ENCODE data around the gene MYT1. TPM values are rescaled to one million over a fixed set of nuclear protein-coding genes. Genes with fewer than 3 reads are reported as not detected.

Gene MYT1
- total RNA-seq, 1 experiment from 2014 or later: 7.1 TPM

- TF ChIP-seq ATF3 (IDR thresholded peaks at IDR 0.05) (no peak), SP1 (IDR thresholded peaks at IDR 0.05; ENCODE audit: low read depth) (no peak), SRF (IDR thresholded peaks at IDR 0.05; ENCODE audit: low read depth) (no peak), YY1 (IDR thresholded peaks at IDR 0.05; ENCODE audit: extremely low read depth, insufficient replicate concordance, low read depth, low read length) (no peak)
Observed at GRCh38 chr20:64253443-64253842, 89.2 kb downstream of the MYT1 start (continued).

- no peak overlapping the region for H3K4me3 ChIP-seq (replicated peaks in 1 of 2; ENCODE audit: low read depth in 1 of 2, low read length in 2 of 2)
- H3K27me3 ChIP-seq (ENCODE audit: insufficient read depth, low read length): peaks cover 18% of the 10 kb centered on the region; the same call in 1 of the 2 replicates
- no TSS peak for BruUV-seq (replicated peaks)
- H2AFZ ChIP-seq (ENCODE audit: low read depth, low read length, poor library complexity, severe bottlenecking): no peak overlapping the region
- TF ChIP-seq ATF3 (IDR thresholded peaks at IDR 0.05) (no peak), CTCF (IDR thresholded peaks at IDR 0.05 in 2 of 3, conservative IDR thresholded peaks at IDR 0.05 in 1 of 3; ENCODE audit: borderline replicate concordance in 1 of 3, insufficient read depth in 1 of 3, low read depth in 2 of 3, low read length in 2 of 3) (no peak), SIN3A (IDR thresholded peaks at IDR 0.05; ENCODE audit: low read depth) (no peak), POLR2AphosphoS5 (IDR thresholded peaks at IDR 0.05; ENCODE audit: low read depth, low read length) (no peak), TCF7L2 (IDR thresholded peaks at IDR 0.05; ENCODE audit: borderline replicate concordance, extremely low read depth, insufficient read depth, insufficient read length) (no peak), EZH2phosphoT487 (IDR thresholded peaks at IDR 0.05; ENCODE audit: borderline replicate concordance) (no peak), SP1 (IDR thresholded peaks at IDR 0.05; ENCODE audit: low read depth) (no peak), REST (IDR thresholded peaks at IDR 0.05; ENCODE audit: low read depth) (no peak)
- H3K79me2 ChIP-seq (ENCODE audit: insufficient read depth, low read length): peaks cover 21% of the 10 kb centered on the region
- H3K4me2 ChIP-seq (ENCODE audit: low read length): no peak overlapping the region
- no peak for DNase-seq (ENCODE audit: low read depth, low spot score)
- H3K4me1 ChIP-seq (ENCODE audit: control insufficient read depth in 1 of 2, insufficient read depth in 2 of 2, low read length in 2 of 2): peaks cover 0 to 19% of the 10 kb centered on the region in 2 experiments; a peak in 3 of 4 replicates
- H3K9me2 ChIP-seq (ENCODE audit: insufficient read depth): no peaks in the 10 kb centered on the region
- no peaks in the 10 kb centered on the region for H3K9me3 ChIP-seq (ENCODE audit: control insufficient read depth in 1 of 2, insufficient read depth in 1 of 2, low read depth in 1 of 2, low read length in 2 of 2)
- RAD21 ChIA-PET (ENCODE audit: low non-redundant PET in 1 of 2, low total read pairs in 2 of 2, uncharacterized antibody in 2 of 2, unreplicated experiment in 2 of 2): no interaction called here
- no peak overlapping the region for H3K27ac ChIP-seq (ENCODE audit: low read depth, low read length)
- no peak overlapping the region for H3K9ac ChIP-seq (ENCODE audit: low read length)
- H3K36me3 ChIP-seq (ENCODE audit: control insufficient read depth in 1 of 2, insufficient read depth in 2 of 2, low read length in 2 of 2): no peaks in the 10 kb centered on the region
- POLR2A ChIA-PET: no interaction called here
- CTCF ChIA-PET: no interaction called here
- no peak for ATAC-seq
- no peaks in the 10 kb centered on the region for H4K20me1 ChIP-seq (ENCODE audit: insufficient read depth)
- intact Hi-C loops (cut with micrococcal nuclease): no loop called here
Observed at GRCh38 chr20:64254156-64254555, 89.9 kb downstream of the MYT1 start.

Data from HCT116 (cell line).